ENCODE results near the gene NFU1.

NFU1 gene

DNA sequence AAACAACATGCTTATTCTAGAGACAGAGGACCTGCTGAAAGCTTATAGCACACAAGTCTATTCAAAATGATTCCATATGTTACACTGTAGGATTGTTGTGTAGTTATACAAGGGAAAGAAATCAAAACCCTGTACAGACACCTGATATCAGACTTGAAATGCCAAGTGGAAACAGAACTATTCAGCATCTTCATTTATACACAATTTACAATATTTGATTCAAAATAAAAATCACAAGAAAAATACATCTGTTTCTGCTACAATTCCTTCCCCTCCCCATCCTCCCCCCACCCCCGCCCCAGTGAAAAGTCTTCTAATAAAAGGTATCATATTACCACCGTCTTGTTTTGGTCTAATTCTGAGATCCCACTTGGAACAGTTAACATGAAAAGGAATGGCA is 37.5 kb upstream of the NFU1 start:
- H3K4me3 ChIP-seq (replicated peaks; ENCODE audit: low read depth, low read length), result no peak overlapping the region
- no peak for TF ChIP-seq CTCF (IDR thresholded peaks at IDR 0.05; ENCODE audit: low read depth, low read length, missing control alignments)
- no peak for DNase-seq (ENCODE audit: extremely low read depth, low read depth)

GRCh38 chr2:69471793-69472192 is 34.6 kb upstream of the NFU1 start:
- DNase-seq (ENCODE audit: extremely low read depth, low read depth), result no peak
- TF ChIP-seq CTCF (IDR thresholded peaks at IDR 0.05; ENCODE audit: low read depth, low read length, missing control alignments), result no peak
- H3K4me3 ChIP-seq (replicated peaks; ENCODE audit: low read depth, low read length), result no peak overlapping the region

DNA sequence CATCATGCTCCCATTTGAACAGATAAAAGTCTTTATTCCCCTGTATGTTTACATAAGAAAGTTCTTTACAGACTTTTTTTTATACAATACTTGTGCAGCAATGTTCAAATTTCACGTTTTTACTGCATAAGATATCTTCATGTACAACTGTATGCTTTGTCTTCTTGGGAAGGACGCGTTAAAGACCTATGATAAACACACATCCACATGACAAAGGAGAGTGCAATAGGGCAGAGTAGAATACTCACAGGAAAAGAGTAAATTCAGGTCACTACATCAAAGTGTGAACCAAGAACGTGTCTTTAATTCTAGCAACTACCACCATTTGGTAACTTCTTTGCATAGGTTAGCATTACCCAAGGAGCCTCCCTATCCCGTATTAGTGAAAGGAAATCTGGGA is 33.7 kb upstream of the NFU1 start:
- H3K4me3 ChIP-seq (replicated peaks; ENCODE audit: low read depth, low read length), result no peak overlapping the region
- no peak for DNase-seq (ENCODE audit: extremely low read depth, low read depth)
- TF ChIP-seq CTCF (IDR thresholded peaks at IDR 0.05; ENCODE audit: low read depth, low read length, missing control alignments), result no peak

DNA sequence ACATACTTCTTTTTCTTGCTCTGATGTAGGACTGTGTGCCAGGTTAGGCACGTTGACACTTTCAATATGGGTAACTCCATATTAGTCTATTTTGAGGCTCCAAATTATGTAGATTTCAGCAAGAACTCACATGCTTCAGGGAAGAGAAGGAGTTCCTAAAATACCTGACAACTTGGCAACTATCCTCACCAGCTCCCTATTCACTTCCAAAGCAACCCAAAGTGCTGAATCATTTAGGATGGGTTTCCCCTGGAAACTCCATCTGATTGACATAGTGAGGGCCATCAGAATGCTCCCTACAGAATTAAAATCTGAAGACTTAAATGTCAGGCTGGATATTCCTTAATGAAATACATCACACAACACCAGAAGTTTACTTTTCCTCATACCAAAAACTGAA is 32.5 kb upstream of the NFU1 start:
- TF ChIP-seq CTCF (IDR thresholded peaks at IDR 0.05; ENCODE audit: low read depth, low read length, missing control alignments), result no peak
- no peak overlapping the region for H3K4me3 ChIP-seq (replicated peaks; ENCODE audit: low read depth, low read length)
- DNase-seq (ENCODE audit: extremely low read depth, low read depth), result no peak

GRCh38 chr2:69469375-69469774 is 32.1 kb upstream of the NFU1 start:
- TF ChIP-seq CTCF (IDR thresholded peaks at IDR 0.05; ENCODE audit: low read depth, low read length, missing control alignments), result no peak
- DNase-seq (ENCODE audit: extremely low read depth, low read depth), result no peak
- no peak overlapping the region for H3K4me3 ChIP-seq (replicated peaks; ENCODE audit: low read depth, low read length)

DNA sequence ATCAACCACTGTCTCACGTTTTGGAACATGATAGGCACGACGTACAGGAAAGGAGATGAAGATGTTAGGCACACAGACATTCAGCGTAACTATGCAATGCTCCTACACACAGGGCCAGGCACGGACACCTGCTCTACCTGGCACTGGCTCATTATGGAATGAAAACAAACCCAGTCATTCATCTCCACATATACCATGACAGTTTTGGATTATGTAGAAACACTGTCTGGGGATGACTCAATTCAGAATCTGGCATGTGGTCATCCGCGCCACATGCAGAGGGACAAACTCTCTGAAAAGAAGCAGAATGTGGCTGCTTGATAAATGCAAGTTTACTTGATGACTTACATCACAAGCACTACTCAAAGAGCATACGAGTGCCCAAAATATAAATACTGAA is 29.5 kb upstream of the NFU1 start:
- no peak for TF ChIP-seq CTCF (IDR thresholded peaks at IDR 0.05; ENCODE audit: low read depth, low read length, missing control alignments)
- no peak overlapping the region for H3K4me3 ChIP-seq (replicated peaks; ENCODE audit: low read depth, low read length)
- no peak for DNase-seq (ENCODE audit: extremely low read depth, low read depth)

Data from HFF-Myc (cell line).